GM21529 (cell line): ENCODE measurements around the gene ITPRID1.

Experiments used
- ATAC-seq: cut with Tn5 transposase; IDR thresholded peaks from one replicate; pipeline ENCODE4 v1.9.1; 2021; ENCODE audit not compliant: unreplicated experiment

ITPRID1 gene

DNA sequence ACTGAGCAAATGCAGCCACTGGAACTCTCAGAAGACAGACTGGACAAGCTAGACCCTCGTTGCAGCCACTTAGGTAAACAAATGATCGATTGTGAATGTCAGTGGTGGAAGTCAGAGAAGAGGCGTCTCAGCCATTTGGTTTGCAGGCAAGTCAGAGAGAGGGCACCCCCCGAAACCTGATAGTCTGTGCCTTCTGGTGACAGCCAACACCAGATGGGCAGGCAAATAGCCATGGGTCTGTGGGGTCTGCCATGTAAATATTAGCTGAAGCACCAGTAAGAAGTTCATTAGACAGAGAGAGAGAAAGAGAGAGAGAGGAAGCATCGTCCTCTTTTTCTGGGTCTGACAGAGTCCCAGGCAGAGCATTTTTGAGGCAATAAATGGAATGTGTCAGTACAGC is 178.6 kb downstream of the ITPRID1 start:
- ATAC-seq = no peak

GRCh38 chr7:31692871-31693270 is 179.0 kb downstream of the ITPRID1 start:
- ATAC-seq = no peak

- no peak for ATAC-seq
Measured at GRCh38 chr7:31695859-31696614, 182.1 kb downstream of the ITPRID1 start.

DNA sequence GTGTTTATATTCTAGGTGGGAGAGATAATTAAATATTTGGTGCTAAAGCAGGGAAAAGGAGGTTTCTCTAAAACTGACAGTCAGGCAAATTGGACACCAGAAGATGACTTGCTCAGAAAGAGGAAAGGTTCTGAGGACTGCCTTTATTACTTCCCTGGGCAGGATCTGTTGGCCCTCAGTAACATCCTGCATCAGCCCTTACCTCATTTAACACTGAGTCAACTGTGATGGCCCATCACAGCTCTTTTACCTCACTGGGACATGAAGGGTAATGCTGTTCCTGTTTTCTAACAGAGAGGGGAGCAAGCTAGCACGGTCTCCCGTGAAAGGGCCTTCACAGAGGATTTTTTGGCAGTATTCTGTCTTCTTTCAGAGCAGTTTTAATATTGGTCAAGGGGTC is 185.2 kb downstream of the ITPRID1 start:
- ATAC-seq = no peak

DNA sequence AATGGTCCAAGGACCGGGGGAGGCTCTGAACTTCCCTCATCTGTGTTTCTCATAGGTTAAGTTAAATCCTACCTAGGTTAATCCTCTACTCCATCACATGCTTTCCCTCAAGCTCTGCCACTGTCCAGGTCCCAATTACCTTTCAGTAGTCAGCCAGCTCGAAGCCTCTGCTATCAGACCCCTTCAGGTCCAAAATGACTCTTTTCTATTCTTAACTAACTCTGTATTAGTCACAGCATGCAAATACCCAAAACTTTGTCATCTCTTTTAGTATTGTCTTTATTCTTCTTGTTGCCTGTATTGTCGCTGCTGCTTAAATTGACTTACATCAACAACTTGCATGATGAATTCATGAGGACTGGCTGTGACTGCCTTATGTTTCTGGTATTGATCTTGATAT is 188.5 kb downstream of the ITPRID1 start:
- ATAC-seq = no peak

DNA sequence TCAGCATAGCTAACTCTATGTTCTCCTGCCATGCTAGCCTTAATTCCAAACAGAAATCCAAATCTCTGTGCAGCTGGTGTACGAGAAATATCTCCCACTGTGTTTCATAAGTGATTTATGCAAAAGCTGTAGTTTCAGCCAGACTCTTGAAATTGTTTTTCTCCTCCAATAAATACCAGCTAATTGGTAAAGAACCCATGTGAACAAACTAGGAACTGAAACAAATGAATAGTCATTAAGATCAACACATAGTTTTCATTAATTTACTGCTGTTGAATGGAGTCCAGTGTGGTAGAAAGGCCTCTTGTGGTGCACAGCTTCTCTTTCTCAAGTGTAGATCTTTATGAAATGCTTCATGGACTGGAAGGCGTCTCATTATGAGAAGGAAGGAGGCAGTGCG is 191.5 kb downstream of the ITPRID1 start:
- peak; percentile 50 for ATAC-seq

DNA sequence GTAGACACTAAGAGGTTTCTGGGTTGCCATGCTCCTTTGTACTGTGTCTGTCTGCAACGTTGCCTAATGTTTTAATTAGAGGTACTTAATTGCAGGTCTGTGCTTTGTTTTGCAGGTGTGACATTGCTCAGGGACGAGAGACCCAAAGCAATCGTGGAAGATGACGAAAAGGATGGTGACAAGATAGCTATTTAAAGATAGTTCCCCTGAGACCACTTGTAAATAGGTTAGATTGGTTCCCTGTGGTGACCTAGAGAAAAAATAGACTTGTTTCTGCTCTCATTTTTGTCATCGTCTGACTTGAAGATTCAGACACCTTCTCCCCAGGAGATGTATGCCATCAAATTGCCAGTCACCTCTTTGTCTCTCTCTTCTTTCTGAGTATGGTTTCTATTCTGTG is 193.2 kb downstream of the ITPRID1 start:
- ATAC-seq = no peak
